ENCODE measurements around the gene GLI3.

The GLI3 gene

DNA sequence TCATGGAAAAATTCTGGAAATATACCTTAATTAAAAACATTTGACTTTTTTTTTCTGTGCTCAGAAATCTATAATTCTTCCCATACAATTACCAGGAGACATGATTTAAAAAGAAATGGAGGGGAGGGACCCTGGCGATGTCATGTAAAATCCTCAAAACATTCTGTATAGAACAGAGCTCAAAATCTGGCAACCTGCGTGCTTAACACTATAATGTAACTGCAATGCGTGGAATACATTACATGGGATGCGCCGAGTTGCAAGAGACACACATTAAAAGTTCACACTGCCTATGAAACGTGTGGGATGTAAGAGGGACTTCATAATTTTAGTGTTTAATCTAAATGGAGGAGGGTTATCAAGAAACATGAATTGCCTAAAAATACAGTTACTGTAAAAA lies 215.0 kb downstream of the GLI3 start:
- DNase-seq, result no peak

DNA sequence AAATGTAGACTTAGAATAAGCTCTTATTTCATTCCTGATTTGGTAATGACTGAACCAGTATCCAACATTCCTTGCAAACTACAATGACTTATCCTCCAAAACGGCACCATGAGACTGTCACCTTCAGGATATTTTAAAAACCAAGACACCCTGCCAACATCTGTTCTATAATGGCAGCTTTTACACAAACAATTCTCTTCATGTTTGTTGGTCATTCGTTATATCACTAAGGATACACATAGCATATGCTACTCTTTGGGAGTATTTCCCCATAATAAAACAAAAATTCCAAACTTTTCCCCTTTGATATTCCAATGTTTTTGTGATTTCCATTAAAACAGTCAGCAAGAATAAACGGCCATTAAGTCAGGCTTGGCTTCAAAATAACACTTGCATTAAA lies 215.4 kb downstream of the GLI3 start:
- no peak for DNase-seq

DNA sequence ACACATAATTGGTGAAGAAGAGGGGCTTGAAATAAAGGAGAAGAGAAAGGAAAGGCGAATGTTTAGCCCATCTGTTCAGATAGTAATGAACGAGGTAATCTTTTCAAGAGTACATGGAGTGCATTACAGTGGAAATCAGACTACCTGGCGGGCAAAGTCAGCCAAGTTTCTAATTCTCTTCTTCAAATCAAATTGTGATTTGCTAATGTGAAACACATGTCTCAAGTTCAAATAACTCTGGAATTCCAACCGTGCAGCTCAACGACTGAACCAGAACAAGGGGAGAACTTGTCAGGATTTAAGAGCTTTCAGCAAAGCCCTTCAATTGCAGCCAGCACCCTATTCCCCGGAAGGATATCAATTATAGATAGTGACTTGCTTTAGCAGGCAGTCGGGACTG lies 216.9 kb downstream of the GLI3 start:
- DNase-seq, result no peak

DNA sequence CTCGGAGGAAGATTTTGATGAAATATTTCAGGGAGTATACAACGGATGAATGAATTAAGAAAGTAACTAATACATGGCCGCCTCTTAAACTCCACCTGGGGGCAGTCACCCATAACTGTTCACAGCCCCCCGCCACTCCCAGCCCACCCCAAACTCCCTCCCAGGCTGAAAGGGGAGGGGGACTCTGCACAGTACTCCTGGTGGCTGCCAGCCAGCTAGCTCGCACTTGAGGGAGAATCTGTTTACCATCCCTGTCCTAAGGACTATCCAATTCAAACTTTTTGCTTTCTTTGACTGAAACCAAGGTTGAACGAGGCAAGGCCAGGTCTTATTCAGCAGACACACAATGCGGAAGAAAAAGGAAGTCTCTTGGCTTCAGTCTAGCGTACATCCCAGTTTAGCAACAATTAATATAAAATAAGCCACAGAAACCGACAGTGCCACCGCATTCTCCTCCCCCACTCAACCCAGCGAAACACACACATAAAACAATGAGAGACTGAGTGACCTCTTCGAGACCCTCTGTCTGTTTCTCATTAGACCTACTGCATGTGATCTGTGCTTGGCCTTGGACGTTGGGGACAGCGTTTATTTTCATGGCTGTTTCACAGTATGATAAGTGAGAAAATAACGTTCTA lies 219.5 kb downstream of the GLI3 start:
- DNase-seq, result no peak

DNA sequence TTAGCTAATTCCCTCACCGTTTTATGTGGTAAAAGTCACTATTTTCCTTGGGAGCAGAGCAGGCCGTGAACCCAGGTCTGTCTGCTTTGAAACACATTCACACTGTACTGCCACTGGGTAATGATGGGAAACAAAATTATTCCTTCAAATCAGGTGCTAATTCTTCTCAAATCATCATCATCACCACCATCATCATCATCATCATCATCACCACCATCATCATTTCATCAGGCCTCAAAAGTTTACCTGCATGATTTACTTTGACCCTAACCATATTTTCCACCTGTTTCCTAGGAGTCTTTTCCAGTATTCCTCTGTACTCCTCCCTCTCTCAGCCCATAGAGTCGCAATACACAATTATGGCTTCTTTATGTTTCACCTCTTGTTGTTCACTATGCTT lies 220.5 kb downstream of the GLI3 start:
- DNase-seq, result no peak

DNA sequence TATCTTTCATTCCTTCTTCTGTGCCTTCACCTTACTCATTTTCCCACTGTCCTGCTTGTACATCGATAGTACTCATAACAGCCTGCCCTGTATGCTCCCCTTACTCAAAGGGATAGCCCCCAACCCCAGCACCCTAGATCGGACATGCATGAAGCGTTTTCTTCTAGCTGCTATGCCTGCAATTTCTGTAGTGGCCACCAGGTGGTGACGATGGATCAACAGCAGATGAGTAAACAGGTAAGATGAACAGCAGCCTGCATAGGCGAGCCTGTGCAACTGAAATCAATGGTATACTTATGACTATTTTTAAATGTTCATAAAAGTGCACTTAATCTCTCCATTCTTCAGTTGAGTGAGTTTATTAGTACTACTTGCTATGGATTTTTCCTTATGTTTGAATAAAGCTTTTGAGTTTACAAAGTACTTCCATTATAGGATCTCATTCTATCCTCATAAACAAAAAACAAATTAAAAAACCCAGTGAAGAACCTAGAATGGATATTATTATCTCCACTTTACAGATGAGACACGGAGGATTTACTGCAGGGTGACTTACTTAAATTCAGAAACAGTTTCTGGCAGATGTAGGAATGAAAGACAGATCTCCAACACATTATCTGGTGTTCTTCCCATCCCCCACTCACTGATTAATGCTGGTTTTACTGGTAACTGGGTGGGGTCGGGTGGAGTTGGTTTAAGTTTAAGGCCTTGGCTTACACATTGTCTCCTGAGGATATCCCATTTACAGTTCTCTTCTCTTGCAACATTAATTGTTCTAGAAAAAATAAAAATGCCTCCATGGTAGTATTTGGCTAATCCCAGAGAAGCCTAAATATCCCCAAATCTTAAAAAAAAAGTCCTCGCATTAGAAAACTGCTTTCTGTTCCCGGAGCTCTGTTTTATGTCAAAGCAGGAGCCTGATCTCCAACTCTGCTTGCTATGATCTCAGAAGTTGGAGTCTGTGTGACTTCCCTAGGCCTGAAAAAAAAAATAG lies 222.1 kb downstream of the GLI3 start:
- DNase-seq, result no peak

DNA sequence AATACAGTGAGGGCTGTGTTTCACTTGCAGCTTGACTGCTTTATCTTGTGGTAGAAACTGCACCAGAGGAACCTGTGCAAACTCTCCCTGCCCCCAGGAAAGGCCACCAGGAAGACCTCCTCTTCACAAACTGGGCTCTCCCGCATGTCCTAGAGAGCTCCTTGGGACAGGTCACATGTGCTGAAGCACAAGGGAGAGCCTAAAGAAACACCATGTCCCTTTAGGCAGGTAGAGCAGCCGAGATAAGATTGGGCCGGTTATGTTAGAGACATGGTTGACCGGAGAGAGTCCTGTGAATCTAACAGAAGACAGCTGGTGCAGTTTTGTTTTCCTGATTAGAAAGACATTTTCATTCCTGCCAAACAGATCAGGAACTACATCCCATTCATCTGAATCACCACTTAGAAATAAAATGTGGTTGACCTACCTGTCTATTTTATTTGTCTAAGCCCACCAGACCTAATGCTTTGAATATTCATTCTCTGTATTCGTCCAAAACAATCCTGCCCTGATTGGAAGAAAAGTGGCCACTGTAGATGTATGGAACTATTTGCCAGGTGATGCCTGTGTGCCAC lies 224.1 kb downstream of the GLI3 start:
- no peak for DNase-seq

DNA sequence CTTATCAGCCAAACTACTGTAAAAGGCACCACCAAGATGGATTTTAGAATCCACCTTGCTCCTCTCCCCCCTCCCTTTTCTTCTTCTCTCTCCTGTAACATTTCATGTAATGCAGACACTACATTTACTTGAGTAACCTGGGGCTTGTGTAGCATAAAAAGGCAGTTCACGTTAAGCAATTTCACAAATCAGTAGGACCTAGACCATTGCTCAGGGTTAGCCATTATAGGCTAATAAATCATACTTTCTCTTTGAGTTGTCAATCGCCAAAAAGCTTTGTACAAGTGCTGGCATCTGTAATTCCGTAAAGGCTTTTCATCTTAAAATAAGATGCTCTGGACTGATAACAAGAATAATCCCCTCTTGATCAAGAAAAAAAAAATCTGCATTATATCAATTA lies 224.7 kb downstream of the GLI3 start:
- DNase-seq, result no peak

DNA sequence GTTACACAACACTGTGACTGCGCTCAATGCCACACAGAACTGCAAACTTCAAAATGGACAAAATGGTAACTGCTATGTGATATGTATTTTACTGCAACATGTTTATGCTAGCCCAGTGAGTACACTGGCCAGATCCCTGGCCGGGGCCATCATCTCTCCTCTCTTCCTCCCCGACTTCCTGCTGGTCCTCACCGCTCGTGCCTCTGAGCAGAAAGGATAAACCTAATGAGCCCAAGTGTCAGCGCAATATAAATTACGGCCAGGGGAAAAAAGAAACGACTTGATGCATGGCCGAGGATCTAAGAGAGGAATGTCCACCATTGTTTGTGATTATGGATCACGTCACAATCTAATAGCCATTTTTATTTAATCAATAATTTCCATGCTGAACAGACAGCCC lies 225.2 kb downstream of the GLI3 start:
- no peak for DNase-seq

DNA sequence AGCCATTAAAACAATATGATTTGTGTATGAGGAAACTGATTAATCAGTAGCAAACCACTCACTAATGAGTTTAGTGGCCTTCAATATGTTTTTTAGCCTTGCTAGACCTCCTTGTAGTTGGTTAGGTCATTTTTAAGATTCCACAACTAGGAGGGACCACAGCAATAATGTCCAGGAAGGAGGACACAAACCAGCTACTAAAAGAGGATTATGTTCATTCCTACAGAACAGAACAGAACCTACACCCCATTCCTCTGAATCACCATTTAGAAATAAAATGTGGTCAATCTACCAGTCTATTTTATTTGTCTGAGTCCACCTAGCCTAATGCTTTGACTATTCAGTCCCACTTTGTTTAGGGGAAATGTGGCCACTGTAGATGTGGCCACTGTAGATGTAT lies 226.3 kb downstream of the GLI3 start:
- no peak for DNase-seq

DNA sequence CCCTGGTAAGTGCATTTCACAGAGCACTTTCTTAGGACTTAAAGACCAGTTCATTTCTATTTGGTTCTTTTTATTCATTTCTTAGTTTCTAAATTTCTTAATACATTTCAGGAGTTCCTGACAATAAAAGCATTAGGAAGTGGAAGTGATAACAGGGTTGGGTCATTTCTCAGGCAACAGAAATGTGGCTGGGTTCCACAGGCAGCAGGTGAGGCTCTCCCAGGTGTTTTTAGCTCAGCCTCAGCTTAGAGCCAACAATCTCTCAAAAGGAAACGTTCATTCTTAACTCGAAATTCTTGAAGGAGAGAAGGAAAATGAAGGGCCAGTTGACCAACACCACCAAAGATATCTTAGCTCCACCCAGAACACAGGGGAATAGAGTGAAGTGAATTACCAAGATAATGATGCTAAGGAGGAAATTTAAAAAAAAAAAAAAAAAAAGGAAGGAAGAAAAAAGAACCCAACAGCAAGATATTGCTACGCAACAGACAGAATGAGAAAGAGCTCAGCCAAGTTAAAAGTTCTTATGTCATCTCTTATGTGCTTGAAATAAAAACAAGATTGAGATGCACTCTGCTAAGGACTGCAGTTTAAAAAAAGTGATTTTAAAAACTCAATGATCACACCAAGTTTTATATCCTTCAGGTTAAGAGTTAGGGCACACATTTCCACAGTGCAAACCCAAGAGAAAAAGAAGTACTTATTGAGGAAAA lies 230.1 kb downstream of the GLI3 start:
- DNase-seq, result no peak

DNA sequence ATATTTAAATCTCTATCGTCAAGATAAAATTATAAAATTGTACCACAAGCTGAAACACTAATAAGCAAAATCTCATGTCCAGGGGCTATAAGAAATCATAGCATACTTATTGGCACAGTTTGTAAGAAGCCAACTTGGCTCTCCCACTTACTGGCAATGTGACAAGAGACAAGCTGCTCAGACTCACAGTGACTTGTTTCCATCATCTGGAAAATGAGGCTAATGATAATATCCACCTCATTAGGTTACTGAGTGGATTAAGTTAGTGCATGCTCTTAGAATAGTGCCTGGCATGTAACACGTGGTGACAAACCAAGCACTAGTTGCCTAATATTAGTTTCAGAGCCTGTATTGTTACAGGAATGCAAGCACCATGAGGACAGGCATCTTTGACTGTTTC lies 234.4 kb downstream of the GLI3 start:
- no peak for DNase-seq

DNA sequence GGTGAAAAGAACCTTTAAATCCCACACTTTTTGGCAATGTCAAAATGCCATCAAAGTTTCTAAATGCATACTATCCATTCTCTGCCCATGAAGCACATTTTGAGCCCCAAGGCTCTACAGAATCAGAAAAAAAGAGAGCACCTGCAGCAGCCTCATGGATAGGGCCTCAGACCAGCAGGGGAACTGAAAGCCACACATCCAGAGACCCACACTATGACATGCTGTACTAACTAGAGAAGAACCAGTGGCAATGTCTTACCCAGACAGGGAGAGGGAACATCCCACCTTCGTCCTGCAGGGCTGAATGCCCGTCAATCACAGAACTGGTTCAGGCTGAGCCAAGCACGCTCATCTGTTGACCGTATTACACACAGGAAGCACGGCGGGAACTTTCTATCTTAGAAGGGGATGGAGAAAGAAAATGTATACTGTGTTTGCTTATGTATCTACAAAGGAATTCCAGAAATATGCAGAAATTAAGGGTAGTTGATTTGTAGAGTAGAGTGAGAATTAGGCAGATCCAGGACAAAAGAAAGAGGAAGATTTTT lies 237.2 kb downstream of the GLI3 start:
- no peak for DNase-seq

DNA sequence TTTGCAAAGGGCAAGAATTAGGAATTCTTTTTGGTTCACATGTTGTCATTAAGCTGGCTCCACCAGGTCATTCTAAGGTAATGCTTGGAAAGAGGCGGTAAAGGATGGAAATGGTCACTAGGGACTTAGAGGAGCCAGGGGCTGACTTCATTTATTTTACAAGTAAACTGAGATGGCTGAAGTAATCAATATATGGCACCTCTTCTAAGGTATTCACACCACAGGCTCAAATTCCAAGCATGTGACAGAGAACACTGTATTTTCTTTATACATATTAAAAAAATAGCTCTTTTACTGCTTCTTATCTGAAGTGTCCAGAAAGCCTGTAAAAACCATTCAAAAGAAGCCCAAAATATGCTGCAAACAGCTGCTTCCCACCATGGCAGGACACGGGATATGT lies 239.0 kb downstream of the GLI3 start:
- DNase-seq, result no peak

DNA sequence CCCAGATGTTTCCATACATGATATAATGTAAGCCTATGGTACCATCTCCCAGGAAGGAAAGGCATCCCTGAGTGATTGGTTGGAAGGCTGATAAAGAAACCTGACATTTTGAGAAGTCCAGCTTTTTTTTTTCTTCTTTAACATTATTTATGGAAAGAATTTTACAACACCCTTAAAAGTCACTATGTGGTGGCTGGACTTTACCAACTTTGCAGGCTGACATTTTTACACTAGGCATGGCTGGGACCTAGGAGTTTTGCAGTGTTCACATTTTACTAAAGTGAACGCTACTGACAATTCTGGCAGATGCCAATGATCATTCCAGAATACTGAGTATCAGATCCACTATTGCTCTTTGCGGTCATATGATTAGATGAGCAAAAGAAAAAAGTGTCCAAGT lies 239.9 kb downstream of the GLI3 start:
- DNase-seq, result no peak

DNA sequence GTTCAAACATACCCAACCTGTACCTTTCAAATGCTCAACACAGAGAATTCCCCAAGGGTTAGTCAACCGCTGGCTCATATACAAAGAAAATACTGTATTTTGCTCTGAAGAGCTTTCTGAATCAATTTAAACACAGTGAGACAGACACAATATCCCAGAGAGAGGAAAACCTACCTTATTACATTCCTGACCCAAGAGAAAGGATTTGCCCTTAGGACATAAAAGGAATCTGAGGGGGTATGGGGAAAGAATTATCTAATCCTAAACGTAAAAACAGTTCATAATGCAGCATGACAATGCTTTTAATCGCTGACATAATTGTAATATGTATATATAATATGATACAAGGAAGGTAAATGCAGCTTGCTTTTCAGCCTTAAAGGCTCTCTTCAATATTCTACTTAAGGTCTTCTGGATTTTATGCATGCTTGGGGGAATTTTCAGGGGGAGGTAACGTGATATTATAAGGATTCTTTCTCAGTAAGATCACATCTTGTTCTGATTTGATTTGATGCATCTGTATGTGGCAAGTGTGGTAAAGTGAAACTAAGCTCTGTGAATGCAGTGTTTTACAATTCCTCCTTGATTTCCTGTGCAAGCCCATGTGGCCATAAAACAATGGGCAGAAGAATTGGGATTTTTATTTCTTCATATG lies 240.5 kb downstream of the GLI3 start:
- DNase-seq, result no peak

DNA sequence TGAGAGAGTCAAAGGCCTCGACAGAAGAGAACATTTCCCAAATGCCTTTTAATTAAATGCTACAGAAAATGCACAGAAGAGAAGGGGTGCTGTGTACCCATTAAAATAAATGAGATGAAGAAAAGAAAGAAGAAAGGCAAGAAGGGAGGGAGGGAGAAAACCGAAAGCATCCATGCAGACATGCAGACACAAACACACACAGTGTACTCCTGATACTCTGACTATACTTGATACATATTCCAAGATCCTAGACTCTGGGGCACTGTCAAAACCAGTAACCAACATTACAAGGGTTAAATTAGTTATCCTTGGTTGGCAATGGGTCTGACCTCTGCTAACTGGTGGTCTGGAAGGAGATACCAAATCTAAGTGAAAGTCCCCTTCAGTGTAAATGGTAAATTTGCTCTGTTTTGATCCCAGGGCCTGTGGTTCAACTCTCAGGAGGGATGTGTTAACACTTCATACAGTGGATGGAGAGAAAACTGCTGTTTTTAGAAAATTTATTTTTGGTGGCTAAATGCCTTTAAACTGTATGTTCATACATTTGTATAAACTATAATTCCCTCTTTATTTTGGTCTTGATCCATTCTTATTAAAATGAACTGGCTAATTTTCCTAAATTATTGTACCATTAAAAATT lies 241.3 kb downstream of the GLI3 start:
- no peak for DNase-seq

DNA sequence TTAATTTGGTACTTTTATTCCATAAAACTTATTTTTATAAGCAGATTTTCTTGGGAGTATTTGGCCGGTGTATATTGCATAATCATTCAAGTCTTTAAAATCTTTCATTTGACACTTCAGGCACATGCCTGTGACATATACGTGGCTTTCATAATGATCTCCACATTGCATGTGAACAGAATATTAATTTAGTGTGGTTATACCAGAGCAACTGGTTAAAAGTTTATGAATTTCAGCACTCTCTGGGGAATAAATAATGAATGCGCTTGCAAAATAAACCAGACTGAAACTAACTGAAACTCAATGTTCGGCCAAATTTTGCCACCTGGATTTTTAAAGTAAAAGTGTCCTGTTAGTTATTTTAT lies 242.3 kb downstream of the GLI3 start:
- no peak for DNase-seq

DNA sequence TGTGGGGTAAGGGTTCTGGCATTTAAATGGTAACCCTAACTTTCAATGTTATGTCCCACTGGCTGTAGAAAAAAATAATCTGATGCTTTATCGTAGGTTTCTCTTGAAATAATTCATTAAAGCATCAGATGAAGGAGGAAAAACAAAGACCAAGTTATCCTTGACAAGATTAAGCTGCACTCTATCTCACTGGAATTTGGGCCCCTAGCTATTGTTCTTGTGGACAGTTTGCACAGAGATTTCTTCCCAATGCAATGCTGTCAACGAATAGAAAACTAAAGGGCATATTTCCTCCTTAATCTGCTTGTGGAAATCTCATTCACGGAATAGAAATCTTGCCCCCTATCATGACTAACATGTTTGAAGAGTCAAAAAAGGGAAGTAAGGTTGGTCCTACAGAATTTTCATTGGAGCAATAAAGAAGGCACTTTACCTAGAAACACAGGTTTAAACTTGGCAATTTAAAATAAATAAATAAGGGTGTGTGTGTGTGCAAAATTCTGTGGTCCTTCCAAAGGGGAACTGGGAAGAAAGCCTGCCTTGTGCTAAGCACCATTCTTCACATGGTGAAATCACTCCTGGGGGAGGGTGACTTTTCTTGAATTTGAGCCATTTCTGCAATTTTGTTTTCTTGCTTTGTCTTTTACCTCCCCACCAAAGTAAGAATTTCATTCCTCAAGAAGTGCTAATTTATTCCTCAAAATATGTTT lies 242.8 kb downstream of the GLI3 start:
- no peak for DNase-seq

DNA sequence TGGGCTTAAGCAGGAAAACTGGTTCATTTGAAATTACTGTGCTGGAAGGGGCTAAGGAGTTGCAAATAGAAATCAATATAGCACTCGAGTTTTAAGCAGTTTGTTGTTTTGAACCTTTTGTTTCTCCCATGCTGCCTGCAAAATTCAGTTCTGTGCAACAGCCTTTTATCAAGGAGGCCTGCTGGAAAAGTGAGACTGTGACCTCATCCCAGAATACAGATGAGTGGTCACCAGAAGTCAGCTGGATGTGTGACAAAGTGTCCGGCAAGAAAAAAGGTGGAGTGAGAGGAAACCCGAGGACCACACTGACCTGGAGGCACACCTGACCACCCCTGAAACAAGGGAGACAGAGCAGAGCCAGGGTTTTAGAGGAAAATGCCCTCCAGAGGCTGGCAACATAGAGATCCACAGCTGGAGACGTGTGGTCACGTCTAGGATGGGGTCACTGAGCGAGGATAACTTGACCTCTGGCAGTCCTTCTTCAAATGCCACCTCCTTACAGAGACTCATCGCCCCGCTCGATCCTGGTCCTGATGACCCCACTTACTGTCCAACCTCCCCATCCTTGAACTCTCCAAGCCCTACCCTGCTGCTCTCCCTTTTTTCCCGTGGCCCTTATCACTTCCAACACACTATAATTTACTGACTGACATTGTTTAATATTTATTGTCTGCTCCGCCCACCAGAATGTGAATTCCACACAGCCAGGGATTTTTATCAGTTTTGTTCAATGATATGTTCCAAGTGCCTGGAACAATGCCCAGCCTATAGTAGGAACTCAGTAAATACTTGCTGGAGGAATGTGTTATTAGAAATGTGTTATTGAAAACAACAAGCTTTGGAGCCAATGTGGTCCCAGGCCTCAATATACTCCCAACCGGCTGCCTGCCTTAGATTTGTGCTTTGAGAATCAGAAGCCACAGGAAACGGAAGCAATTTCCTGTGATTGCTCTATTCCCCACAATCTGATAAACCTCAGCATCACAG lies 243.8 kb downstream of the GLI3 start:
- no peak for DNase-seq

All from NCI-H524 treated with DMSO at 0.1 percent for 48 hours (cell line).